GM21529 (cell line): ENCODE measurements around the gene SLX4.
"Not testable (repeated sequence)": the region's sequence is repeated elsewhere in the genome, so short reads cannot be mapped to it uniquely, and the experiment has no call there.

Experiments
- ATAC-seq: cut with Tn5 transposase; IDR thresholded peaks from one replicate; pipeline ENCODE4 v1.9.1; 2021; ENCODE audit not compliant: unreplicated experiment

Gene SLX4, protein sequence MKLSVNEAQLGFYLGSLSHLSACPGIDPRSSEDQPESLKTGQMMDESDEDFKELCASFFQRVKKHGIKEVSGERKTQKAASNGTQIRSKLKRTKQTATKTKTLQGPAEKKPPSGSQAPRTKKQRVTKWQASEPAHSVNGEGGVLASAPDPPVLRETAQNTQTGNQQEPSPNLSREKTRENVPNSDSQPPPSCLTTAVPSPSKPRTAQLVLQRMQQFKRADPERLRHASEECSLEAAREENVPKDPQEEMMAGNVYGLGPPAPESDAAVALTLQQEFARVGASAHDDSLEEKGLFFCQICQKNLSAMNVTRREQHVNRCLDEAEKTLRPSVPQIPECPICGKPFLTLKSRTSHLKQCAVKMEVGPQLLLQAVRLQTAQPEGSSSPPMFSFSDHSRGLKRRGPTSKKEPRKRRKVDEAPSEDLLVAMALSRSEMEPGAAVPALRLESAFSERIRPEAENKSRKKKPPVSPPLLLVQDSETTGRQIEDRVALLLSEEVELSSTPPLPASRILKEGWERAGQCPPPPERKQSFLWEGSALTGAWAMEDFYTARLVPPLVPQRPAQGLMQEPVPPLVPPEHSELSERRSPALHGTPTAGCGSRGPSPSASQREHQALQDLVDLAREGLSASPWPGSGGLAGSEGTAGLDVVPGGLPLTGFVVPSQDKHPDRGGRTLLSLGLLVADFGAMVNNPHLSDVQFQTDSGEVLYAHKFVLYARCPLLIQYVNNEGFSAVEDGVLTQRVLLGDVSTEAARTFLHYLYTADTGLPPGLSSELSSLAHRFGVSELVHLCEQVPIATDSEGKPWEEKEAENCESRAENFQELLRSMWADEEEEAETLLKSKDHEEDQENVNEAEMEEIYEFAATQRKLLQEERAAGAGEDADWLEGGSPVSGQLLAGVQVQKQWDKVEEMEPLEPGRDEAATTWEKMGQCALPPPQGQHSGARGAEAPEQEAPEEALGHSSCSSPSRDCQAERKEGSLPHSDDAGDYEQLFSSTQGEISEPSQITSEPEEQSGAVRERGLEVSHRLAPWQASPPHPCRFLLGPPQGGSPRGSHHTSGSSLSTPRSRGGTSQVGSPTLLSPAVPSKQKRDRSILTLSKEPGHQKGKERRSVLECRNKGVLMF (N-terminal part only)

DNA sequence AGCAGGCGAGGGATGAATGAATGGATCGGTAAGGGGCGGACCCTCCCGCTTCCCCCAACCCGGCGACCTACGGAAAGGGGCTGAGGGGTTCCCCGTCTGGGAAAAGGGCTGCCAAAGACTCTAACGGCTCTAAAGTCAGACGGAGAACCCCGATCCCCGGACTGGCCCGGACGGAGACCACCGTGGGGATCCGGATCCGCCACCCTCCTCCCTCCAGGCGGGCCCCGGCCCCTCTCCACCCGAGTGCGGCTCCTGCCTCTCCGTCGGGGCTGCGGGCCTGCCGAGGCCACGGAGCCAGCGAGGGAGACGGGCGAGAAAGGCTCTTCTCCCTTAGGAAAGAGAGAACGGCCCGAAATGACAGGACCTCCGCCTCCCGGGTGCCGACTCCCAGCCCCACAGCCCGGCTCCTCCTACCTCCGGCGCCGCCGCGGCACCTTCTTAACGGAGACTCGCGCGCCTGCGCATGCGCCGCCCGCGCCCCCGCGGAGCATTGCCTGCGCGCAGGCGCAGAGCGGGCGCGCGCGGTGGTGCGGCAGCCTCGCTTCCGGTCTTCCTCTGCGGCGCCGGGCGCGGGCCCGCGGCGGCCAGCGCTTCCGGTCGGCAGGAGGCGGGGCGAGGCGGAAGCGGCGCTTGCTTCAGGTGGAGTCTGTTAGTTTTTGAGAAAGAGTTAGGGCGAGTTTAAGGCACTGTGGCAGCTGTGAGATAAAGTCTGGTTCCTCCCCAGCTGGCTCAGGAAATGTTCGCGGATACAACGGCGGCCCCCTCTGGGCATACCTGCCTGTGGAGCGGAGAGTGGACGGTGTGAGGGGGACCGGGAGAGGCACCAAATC, at the start of gene SLX4:
TSS of gene SLX4 (minus strand) at position 461 of the 830 bp plus-strand sequence. CDS start 2,642 bp downstream, outside the sequence.
- ATAC-seq, result peak; percentile 79

DNA sequence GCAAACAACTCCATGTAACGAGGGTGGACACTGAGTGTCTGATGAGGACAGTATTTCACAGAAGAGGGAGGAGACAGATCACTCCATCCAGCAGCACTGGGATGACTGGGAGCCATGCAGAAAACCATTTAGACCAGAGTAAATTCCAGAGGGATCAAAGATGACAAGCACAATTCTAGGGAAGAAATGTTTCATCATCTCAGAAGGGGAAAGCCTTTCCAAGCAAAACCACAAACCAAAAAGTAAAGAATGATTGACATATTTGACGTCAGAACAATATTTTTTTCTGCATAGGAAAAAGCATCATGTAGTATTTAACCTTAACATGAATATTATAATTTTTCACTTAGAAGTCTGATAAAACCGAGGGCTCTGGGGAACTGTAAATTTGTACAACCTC, 47.8 kb upstream of the SLX4 start:
- ATAC-seq, result no peak

DNA sequence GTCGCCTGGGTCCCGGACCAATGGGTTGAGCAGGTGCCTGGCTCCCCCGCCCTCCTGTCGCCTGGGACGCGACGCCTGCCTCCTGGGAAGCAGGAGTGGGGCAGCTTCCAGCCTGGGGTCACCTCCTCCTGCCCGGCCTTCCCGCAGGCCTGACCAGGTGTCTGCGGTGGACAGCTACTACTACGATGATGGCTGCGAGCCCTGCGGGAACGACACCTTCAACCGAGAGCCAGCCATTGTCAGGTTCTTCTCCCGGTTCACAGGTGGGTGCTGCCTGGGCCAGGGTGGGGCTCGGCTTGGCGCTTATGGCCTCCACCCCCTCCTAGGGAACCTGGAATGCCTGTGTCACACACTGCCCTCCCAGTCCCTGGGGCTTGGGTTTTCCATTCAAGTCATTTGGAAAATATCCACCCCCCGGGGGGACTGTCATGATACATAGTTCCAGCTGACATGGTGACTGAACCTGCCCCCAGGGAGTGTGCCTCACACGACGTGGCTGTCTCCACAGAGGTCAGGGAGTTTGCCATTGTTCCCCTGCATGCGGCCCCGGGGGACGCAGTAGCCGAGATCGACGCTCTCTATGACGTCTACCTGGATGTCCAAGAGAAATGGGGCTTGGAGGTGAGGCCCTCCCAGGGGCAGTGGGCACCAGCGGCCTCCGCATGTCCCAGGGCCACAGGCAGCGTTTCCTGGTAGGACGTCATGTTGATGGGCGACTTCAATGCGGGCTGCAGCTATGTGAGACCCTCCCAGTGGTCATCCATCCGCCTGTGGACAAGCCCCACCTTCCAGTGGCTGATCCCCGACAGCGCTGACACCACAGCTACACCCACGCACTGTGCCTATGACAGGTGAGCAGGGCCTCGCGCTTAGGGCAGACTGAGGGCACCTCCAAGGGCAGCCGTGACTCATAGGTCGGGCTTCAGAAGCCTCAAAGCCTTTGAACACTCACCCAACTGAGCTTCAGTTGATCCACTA, 45.4 kb upstream of the SLX4 start:
- ATAC-seq, result no peak

DNA sequence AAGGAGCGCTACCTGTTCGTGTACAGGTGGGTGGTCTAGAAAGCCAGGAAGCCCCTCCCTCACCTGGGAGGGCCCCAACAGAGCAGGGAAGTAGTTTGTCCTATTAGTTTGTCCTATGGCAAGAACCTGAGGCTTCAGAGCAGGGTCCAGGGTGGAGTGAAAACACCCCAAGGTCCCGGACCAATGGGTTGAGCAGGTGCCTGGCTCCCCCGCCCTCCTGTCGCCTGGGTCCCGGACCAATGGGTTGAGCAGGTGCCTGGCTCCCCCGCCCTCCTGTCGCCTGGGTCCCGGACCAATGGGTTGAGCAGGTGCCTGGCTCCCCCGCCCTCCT, 44.7 kb upstream of the SLX4 start:
- ATAC-seq, result not testable (repeated sequence)

DNA sequence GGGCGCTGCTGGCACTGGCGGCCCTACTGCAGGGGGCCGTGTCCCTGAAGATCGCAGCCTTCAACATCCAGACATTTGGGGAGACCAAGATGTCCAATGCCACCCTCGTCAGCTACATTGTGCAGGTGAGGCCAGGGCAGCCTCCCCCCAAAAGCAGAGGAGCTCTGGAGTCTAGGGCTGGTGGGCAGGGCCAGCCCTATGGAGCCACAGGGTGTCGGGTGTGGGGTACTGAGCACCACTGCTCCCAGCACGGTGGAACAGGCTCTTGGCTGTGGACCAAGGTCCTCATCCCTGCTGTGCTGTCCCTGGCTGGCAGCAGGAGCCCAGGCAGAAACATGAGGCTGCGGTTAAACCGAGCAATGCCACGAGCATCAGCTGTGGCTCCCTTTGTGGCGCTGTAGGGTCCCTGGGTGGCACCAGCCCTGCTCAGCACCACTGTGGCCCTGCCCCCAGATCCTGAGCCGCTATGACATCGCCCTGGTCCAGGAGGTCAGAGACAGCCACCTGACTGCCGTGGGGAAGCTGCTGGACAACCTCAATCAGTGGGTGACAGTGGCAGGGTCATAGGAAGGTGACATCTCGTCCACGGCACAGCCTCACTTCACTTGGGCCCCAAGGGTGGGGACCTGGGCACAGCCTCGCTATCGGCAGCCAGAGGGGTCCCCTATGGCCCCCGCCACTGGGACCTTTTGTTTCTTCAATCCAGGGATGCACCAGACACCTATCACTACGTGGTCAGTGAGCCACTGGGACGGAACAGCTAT, 44.2 kb upstream of the SLX4 start:
- ATAC-seq, result no peak

DNA sequence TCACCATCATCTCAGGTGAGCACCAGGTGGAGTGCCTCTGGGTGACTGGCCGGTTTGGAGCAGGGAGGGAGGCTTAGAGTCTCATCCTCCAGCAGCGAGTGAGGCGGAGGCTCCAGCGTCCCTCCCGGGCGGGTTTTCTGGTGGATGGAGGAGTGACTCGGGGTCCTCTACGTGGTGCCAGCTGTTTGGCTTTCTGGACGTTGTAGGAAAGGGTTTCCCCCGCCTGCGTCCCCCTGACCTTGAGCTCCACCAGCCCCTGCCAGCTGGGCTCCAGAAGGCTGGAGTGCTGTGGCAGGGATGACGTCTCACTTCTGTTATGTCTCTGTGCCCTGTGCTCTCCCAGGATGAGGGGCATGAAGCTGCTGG, 43.6 kb upstream of the SLX4 start:
- no peak for ATAC-seq

DNA sequence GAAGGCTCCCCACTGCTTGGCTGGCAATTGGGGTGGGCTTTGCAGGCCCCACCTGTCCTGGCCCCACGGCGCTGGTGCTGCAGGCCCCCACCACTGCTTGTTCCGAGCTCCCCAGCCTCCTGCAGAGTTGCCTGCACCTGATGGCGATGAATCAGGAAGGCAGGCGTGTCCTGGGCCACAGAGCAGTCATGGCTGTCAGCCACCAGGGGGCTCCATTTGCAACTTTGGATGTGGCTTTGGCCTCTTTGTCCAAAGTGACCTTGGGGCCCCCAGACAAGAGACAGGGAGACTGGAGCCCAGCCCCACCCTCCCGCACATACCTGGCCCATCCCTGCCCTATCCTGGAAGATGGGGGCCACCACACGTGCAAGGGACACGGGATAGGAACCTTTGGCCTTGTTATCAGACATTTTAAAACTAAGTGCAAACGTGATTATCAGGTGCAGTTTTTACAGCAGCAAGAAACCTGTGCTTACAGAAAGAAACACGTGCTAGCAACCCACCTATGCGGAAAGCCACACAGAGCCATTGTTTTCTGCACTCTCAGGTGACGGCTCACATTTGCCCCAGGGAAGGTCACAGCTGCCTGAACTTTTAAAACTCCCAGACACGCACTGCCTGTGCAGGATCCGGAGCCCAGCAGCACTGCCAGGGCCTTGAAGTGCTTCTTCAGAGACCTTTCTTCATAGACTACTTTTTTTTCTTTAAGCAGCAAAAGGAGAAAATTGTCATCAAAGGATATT, 43.0 kb upstream of the SLX4 start, which contains the start of gene DNASE1:
TSS of gene DNASE1 (plus strand) at position 443 of the 743 bp plus-strand sequence. CDS start 683 bp downstream, outside the sequence.
- ATAC-seq, result no peak

DNA sequence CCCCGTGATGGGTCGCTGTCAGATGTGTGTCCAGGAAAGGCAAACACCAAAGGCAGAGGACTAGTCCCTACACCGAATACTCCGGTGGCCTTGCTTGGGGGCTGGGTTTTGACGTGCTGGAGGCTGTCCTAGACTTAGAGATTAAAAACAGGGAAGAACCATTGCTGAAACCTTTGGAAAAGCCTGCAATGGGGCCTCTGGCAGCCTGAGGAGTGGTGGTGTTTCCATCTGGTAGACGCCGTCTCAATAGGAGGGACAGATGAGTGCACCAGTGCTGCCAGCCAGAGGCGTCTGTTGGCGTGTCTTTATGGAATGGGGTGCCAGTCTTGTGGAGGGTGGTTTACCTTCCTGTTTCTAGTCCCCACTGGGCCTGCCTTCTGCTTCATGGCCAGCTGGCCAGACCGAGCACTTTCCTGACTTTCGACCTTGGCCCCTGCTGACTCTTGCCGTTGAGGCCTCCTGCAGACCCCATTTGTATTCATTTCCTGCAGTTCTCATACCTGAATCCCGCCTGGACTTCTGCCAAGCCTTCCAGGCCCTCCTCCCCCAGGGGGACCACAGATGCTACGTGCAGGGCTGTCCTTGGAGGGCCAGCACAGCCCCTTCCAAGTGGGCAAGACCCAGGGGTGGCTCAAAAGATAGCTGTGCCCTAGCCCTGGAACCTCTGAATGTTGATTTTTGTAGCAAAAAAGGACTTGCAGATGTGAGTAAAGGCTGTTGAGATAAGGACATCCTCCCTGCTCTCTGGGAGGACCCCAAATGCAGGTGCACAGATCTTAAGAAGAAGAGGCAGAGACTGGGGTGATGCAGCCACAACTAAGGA, 41.2 kb upstream of the SLX4 start:
- no peak for ATAC-seq

DNA sequence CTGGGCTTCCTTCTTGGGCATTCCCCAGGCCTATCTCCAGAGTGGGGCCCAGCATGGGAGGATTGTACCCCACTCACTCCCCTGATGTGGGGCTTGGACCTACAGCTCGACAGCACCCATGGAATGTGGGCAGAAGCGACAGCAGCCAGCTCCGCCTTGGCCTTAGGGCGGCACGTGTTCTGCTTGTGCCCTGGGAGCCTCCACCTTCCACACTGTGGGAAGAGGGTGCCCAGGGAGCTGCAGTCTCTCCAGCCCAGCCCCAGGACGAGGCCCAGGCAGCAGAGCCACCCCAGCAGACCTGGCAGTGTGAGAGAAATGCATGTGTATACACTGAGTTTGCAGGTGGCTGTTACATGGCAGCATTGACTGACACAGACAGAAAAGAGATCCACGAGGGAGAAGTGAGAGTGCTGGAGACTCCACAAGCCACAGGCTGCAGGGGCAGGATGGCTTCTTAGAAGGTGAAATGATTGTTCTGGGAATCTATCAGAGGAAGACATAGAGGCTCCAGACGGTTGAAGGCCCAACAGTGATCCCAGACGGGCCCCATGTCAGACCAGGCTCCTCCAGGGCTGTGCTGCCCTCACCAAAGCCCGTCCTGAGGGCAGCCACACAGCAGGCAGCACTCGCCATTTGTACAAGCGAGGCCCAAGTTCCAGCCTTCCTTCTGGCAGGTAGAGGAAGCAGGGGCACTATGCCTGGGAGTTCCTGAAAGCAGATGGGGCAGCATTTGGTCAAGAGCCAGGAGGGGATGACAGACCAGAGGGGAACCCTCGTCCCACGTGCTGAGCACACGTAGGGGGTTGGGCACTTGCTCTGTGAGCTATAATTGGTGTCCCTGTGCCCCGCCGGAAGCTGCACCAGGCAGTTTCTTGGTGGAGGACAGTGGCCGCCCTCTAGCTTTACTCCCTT, 40.3 kb upstream of the SLX4 start:
- no peak for ATAC-seq

DNA sequence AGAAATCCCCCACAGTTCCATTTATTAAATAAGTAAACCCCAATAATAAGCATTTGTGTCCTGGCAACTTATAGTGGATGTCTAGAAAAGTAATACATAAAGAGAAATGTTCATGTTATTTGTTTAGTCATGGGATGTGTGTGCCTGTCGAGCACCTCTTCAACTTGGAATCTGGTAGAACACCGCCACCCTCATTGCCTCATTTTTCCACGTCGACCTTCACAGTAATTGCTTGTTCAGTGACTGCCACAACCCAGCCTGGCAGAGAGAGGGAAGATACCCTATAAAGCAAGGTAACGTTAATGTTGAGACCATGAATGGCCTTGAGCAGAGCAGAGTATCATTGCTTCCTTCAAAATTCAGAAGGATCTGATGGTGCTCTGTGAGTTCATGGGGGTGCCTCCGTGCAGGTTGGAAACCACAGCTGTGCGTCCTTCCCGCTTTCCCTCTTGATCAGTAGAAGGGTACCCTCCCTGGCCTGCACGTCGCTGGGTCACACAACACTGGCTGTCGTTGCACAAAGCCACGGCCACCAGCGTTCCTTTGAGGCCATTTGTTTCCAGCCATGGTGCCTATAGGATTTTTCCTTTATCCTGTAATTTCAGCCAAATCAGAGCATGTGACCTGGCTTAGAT, 39.3 kb upstream of the SLX4 start:
- ATAC-seq, result no peak

DNA sequence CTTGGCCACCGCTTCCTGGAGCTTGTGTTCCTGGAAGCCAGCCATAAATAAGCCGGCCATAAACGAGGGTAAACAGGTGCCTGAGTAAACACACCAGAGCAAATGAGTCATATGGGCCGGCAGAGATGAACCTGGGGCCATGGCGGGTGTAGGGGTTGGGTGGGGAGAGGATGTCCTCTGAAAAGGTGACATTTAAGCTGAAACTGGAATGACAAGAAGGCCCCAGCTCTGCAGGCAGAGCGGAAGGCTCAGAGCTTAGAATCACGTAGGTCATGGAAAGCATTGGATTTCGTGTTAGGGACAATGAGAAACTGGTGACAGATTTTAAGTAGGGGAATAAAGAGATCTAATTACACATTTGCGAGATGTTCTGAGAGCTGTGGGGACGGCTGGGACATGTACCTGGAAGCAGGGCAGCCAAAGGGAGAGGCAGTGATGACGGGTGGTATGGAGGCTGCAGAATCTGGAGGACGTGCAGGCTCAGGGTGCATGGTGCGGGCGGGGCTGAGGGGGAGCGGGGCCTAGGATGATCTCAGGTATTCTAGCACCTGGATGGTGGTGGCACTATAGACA, 35.0 kb upstream of the SLX4 start:
- ATAC-seq, result no peak

DNA sequence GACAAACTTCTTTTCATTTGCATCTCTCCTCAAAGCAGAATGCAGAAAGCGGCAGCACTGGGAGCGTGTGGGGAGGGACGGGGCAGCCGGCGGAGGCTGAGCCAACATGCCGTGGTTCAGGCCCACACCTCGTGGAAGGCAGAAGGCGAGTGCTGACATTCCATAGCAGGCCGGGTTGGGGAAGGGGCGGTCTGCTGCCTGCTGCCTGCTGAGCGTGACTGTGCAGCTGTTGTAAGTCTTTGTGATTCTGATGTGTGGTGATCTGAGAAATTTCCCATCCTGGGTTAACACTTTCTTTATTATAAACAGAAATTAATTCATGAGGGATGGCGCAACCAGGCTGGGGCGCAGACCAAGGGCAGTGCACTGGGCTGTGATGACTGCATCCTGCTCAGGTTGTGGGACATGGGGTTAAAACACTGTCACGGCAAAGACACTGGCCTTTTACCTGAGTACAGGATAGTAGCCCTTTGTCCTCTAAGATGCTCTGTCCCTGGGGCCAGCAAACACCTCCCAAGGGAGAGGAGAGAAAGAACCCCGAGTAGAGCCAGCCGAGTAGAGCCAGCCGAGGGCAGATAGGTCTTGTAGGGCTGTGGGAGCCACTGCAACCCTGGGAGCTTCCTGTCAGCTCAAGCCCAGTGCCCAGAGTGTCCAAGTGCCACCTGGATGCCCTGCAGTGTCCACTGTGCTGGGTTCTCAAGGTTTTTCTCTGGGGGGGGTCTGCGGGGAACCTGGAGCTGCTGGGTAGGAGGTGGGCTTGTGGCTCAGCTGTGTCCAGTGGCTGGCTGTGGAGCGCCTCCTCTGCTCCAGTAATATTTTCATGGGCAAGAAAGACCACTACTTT, 34.3 kb upstream of the SLX4 start:
- ATAC-seq, result no peak

DNA sequence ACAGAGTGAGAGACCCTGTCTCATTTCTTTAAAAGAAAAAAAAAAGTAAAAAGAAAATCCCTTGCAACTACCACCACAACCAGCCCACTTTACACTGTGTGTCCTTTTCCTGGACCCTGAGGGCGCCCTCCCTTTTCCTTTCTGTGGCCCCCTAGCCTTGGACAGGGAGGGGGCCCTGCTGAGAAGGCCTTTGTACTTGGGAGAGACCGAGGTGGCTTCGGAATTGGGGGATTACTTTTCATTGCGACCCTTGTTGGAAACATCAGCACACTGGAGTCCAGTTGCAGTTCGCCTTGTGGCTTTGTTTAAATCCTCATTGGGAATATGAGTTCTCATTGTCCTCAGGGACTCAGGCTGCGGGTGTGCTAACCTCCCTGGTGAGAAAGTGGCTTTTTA, 33.7 kb upstream of the SLX4 start:
- no peak for ATAC-seq

DNA sequence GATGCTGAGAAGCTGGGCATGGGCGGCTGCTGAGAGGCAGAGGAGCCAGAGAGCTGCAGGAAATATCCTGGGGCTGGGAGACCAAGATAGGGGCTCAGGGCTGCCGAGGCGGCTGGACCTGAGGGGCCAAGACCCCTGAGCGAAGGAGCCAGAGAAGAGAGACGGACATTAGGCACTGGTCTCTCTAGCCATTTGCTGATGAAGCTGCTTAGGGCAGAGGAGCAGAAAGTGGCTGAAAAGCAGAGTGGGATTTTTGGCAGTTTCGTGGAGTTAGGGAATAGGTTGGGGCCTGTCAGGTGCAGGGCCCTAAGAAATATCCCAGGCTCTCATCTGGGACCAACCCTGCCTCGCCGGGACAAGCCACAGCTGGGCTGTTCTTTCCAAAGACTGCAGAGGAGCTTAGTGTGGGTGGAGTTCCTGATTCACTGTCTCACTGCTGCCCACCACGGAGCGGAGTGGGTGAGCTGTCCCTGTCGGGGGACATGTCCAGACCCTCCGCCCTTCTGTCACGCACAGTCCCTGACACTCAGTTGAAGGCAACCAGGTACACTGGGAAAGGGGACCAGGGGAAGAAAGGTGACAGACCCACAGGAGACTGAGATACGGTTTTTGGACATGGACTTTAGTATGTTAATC, 31.8 kb upstream of the SLX4 start:
- no peak for ATAC-seq
